ENCODE results near the gene PLAGL2.
A peak's percentile ranks its signal among the peaks of the same experiment; 100 is the strongest.
"Not testable (repeated sequence)": the region's sequence is repeated elsewhere in the genome, so short reads cannot be mapped to it uniquely, and the experiment has no call there.

PLAGL2 gene

GRCh38 chr20:32179515-32179914 is 28.0 kb downstream of the PLAGL2 start:
- no peak for DNase-seq

GRCh38 chr20:32177696-32178095 is 29.8 kb downstream of the PLAGL2 start:
- not testable (repeated sequence) for DNase-seq

GRCh38 chr20:32168184-32168910 is 39.2 kb downstream of the PLAGL2 start:
- DNase-seq: no peak

DNA sequence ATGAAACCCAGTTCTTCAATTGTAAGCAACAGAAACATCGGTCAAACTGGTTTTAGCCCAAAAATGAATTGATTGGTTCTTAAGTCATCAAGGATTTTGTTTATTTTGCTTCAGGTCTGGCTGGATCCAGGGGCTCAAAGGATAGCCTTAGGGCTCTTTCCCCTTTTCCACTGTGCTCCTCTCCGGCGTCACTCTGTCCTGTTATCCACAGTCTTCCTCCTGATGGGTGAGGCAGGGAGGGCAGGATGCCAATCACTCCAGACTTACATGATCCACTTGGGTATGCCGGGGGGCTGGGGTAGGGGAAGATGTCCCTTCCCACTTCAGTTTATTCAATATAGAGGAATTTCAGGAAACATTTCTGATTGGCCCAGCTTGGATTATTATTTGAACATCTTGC is 40.0 kb downstream of the PLAGL2 start:
- no peak for DNase-seq

- no peak for DNase-seq
Observed at GRCh38 chr20:32165836-32166545, 41.6 kb downstream of the PLAGL2 start.

GRCh38 chr20:32164984-32165735 is 42.4 kb downstream of the PLAGL2 start:
- no peak for DNase-seq

GRCh38 chr20:32163951-32164350 is 43.6 kb downstream of the PLAGL2 start:
- no peak for DNase-seq

GRCh38 chr20:32162351-32162750 is 45.2 kb downstream of the PLAGL2 start:
- DNase-seq: no peak

GRCh38 chr20:32160341-32160740 is 47.2 kb downstream of the PLAGL2 start:
- DNase-seq: no peak

DNA sequence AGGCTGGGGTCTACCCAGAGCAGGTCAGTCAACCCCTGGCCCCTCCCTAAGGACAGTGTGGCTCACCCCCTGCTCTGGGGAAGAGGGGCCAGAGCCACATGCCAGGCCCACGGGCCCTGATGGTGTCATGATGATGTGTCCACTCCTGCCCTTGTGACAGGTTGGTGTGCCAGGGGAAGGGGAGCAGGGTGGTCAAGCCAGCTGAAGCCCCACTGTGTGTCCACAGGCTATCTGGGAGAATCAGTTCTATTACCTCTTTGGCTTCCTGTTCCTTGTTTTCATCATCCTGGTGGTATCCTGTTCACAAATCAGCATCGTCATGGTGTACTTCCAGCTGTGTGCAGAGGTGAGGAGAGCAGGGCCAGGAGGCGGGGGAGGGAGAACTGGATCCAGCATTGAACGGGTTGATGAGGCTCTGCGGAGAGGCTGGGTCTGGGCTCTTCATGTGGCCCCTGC is 47.7 kb downstream of the PLAGL2 start:
- no peak for DNase-seq

DNA sequence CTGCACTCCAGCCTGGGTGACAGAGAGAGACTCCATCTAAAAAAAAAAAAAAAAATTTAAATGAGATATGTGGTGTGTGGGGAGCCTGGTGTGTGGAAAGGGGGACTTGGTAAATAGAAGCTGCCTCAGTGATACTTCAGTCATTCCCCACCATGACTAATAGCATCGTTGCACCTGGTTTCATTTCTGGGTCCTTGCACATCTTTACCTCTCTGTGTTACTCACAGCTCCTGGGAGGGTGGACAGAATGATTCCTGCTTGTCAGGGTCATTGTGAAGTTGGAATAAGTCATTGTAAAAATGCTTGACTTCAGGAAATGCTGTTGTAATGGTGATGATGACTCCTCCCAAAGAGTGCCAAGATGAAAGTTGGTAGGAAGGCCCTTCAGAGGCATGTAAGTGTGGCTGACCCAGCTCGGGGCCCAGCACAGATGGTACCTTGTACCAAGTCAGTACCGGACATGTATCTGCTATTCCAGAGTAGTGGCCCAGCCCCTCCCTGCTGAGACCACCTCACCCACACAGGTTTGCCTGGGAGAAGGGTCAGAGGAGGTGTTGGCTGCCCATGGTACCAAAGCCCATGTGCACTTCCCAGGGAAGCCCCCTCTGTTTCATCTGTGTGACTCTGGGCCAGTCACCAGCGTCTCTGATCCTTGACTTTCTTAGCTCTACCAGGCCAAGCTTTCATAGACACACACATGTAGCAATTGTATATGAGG is 48.4 kb downstream of the PLAGL2 start:
- DNase-seq: no peak

DNA sequence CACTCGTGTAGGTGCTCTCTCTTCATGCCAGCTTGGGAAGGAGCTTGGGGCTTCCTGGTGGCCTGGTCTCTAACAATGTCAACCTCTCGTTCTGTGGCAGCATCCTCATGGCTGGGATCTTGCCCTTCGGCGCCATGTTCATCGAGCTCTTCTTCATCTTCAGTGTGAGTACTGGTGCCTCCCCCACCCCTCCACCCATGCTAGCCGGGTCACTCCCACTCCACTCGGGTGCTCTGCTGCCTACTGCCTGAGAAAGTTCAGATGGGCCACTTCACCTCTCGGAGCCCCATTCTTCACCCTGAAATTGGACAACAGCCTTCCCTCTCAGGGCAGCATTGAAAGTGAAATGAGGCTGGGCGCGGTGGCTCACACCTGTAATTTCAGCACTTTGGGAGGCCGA is 49.2 kb downstream of the PLAGL2 start:
- DNase-seq: no peak

DNA sequence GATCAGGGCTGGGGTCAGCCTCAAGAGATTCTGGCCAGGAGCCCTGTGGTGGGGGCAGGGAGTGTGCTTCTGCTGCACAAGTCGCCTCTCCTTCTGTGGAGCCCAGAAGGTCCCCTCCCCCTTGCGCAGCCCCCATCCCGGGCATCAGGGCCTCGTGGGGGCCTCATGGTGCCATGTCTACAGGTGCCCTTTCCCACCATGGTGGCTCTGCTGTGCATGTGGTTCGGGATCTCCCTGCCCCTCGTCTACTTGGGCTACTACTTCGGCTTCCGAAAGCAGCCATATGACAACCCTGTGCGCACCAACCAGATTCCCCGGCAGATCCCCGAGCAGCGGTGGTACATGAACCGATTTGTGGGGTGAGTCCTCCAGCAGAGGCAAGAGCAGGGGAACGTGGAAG is 49.9 kb downstream of the PLAGL2 start:
- no peak for DNase-seq

DNA sequence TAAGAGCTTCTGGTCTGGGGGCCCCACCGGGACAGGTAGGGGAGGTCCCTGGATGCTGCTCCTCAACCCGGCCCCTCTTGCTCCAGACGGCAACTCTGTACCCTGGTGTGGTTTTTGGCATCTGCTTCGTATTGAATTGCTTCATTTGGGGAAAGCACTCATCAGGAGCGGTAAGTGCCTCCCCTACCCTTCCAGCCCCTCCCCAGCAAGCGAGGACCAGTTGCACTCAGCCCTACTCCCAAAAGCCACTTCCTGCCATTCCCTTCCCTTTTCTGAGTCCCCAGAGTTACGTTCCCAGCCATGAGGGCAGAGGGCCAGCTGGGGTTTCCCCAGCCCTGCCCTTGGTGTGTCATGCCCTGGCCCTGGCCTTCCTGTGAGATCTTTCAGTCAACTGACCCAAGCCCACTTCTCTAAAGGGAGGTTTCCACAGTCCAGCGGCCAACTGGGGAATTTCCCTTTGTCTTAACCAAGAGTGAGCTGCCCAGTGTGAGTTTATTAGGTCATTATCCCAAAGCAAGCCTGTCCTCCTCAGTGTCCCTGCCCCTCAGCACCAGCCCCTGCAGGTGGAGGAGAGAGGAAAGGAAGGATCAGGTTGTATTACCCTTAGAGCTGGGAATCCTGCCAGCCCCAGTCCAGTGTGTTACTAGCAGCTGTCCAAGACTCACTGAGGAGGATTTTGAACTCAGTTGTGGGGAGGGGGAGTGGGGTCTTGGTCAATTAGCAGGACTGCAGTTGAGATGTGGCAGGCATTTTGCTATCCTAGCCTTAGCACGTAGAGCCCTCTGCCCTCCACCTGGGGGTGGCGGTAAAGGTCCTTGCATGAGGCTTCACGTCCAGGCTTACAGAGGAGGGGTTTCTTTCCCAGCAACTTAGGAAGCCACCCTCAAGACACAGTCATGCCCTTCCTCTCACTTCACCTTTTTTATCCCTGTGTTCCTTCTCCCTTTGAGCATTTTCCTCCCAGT is 52.2 kb downstream of the PLAGL2 start:
- DNase-seq: peak; percentile 21

DNA sequence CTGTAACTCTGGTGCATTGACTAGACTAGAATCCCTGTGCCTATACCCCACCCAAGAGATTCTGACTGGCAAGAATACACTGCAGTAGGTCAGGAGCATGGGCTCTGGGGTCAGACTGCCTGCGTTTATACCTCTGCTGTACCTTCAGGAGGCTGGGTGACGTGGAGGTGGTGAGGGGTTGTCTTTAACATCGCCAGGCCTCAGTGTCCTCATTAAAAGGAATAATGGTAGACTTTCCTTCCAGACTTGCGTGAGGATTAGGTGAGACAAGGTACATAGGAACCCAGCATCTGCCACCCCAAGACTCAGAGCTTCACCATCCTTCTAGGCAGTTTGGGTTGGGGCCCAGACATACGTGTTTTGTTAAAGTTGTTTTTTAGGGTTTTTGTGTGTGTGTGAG is 53.8 kb downstream of the PLAGL2 start:
- no peak for DNase-seq

DNA sequence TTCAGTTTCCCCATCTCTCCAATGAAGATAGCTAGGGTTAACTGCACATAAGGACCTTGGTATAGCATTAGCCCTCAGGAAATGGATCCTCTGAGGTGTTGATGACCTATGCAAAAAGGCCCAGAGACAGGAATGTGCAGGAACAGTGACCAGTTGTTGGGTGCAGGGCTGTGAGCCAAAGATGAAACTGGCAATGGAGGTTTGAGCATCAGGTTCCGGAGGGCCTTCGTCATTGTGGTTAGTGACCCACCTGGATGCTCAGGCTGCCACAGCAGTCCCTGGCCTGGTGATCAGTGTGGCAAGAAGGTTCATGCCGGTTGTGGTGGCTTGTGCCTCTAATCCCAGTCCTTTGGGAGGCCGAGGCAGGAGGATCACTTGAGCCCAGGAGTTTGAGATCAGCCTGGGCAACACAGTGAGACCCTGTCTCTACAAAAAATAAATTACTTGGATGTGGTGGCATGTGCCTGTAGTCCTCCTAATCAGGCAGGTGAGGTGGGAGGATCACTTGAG is 54.3 kb downstream of the PLAGL2 start:
- DNase-seq: no peak

GRCh38 chr20:32152421-32153155 is 55.0 kb downstream of the PLAGL2 start:
- DNase-seq: no peak

GRCh38 chr20:32150291-32150848 is 57.2 kb downstream of the PLAGL2 start:
- DNase-seq: no peak

GRCh38 chr20:32149566-32150170 is 57.9 kb downstream of the PLAGL2 start:
- no peak for DNase-seq

Measured in KG1 (cell line).